T-helper 1 cell treated with Interleukin-12 subunit alpha and Interleukin-12 subunit beta and Interleukin-4 antibody, amounts not matched to agents 30 μg/mL and 1 μg/mL, for 36 hours (primary cell): Measurements from ENCODE around the gene AHCYL2.
"Not testable (repeated sequence)": the region's sequence is repeated elsewhere in the genome, so short reads cannot be mapped to it uniquely, and the experiment has no call there.

Experiments used
- H3K27ac Mint-ChIP-seq: one replicate; pipeline ENCODE4 v1.8.0; 2021; ENCODE audit warnings: mild to moderate bottlenecking, mixed read lengths
- H3K27me3 Mint-ChIP-seq: one replicate; pipeline ENCODE4 v1.8.0; 2021; ENCODE audit warnings: low read depth, mixed read lengths
- H3K36me3 Mint-ChIP-seq: one replicate; pipeline ENCODE4 v1.8.0; 2021; ENCODE audit warnings: low read depth, mixed read lengths
- H3K4me1 Mint-ChIP-seq: one replicate; pipeline ENCODE4 v1.8.0; 2021; ENCODE audit warnings: low read depth, mixed read lengths
- H3K4me3 Mint-ChIP-seq: one replicate; pipeline ENCODE4 v1.8.0; 2021; ENCODE audit warnings: mild to moderate bottlenecking, moderate library complexity, mixed read lengths
- H3K9me3 Mint-ChIP-seq: one replicate; pipeline ENCODE4 v1.8.0; 2021; ENCODE audit warnings: mixed read lengths

Gene AHCYL2

DNA sequence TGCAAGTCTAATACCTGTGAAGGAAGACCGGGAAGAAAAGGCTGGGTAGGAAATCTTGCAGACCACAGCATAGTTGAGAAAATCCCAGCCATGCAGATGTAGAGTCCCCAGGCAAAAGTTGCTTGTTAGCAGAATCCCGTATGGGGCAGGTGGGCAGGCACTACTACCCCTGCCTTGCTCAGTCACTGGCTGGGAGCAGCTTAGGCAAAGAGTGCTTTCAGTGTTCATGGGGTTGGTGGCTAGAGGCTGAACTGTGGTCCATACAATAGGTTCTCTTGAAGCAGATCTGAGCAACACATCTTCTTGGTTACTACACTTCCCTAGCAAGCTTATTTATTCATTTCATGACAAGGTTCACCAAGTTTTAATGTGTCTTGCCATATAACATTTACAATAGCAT, 92.6 kb downstream of the AHCYL2 start:
- Mint-ChIP-seq H3K36me3 (no peaks in the 10 kb centered on the region), H3K9me3 (no peaks in the 10 kb centered on the region), H3K4me1 (no peaks in the 10 kb centered on the region), H3K4me3 (no peak overlapping the region), H3K27ac (no peak overlapping the region), H3K27me3 (no peaks in the 10 kb centered on the region)

- Mint-ChIP-seq H3K4me1 (no peaks in the 10 kb centered on the region), H3K9me3 (peaks cover 19% of the 10 kb centered on the region), H3K36me3 (peaks cover 5% of the 10 kb centered on the region), H3K27me3 (peaks cover 3% of the 10 kb centered on the region), H3K4me3 (no peak overlapping the region), H3K27ac (no peak overlapping the region)
These were observed 102.2 kb downstream of the AHCYL2 start for GRCh38 chr7:129327076-129327475.

DNA sequence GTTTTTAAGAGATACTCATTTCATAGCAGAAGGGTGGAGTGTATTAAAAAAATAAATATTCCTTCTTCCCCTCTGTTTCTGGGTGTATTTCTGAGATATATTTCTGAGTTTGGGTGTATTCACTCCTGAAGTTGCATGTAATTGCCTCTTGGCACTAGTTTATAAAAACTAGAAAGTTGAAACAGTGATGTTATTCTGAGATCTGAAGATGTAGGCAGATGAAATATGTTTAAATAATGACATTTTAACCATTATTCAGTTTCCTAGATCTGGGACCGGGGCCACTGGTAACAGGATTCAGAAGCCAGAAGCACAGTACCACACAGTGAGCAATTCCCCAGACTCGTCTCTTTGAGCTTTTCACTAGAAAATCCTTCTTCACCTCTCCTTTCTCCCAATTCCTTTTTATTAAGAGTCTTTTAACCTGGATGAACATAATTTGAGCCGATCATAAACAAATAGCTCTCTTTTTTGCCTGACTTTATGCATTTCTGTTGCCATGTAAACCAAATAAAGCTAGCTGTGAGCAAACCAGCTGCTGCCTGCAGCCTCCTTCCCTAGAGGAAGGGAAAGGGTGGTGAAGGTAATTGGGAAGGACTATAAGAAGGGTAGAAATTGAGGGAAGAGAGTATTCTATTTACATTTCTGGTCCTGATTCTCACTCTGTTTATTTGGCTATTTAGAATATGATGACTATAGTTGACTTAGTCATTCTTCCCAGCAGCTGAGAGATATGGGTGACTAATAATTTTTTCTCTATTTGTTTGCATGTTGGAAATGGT, 107.6 kb downstream of the AHCYL2 start:
- Mint-ChIP-seq H3K9me3 (no peaks in the 10 kb centered on the region), H3K36me3 (no peaks in the 10 kb centered on the region), H3K4me1 (no peaks in the 10 kb centered on the region), H3K27ac (no peak overlapping the region), H3K4me3 (no peak overlapping the region), H3K27me3 (no peaks in the 10 kb centered on the region)

DNA sequence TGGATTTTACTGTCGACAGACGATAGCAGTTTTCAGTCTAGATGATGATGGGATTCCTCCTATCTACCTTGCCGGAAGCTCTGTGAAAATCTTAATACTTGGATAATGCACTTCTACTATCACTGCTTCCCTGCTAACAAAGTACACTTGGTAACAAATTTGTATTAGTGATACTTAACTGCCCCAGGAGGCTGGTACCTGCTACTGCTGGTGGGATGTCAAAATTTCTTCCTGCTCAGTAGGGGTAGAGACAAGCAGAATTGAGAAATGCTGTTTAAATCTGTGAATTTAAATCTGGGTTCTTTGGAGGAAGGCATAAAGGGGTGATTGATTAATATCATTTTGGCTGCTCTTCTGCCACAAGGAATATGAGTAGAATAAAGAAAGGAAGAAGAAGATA, 109.6 kb downstream of the AHCYL2 start:
- Mint-ChIP-seq H3K4me3 (no peak overlapping the region), H3K9me3 (no peaks in the 10 kb centered on the region), H3K4me1 (no peaks in the 10 kb centered on the region), H3K27ac (no peak overlapping the region), H3K27me3 (no peaks in the 10 kb centered on the region), H3K36me3 (no peaks in the 10 kb centered on the region)

- no peak overlapping the region for H3K27ac Mint-ChIP-seq
- H3K27me3 Mint-ChIP-seq, result no peaks in the 10 kb centered on the region
These were observed 113.6 kb downstream of the AHCYL2 start for GRCh38 chr7:129338450-129338849.

DNA sequence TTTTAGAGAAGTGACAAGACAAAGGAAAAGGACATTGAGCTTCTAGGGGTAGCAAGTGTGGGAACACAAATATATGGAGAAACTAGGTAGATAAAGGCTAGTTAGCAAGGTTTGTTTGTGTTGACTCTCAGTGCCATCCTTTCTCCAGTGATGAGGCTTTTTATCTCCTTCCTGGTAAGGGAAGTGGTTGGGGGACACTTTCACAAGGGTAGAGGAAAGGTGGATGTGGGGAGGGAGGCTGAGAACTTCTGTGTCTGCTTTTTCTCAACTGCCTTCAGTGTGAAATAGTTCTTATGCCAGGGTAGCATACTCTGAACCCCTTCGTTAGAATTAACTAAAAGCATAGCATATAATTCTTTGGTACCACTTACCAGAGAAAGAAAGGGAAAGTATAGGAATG, 116.4 kb downstream of the AHCYL2 start:
- Mint-ChIP-seq H3K36me3 (peaks cover 3% of the 10 kb centered on the region), H3K9me3 (no peaks in the 10 kb centered on the region), H3K4me3 (no peak overlapping the region), H3K27me3 (no peaks in the 10 kb centered on the region), H3K27ac (no peak overlapping the region), H3K4me1 (peaks cover 34% of the 10 kb centered on the region)

More at GRCh38 chr7:129338450-129338849, 113.6 kb downstream of the AHCYL2 start:
- Mint-ChIP-seq H3K9me3 (no peaks in the 10 kb centered on the region), H3K36me3 (no peaks in the 10 kb centered on the region), H3K4me1 (peaks cover 15% of the 10 kb centered on the region), H3K4me3 (no peak overlapping the region)

GRCh38 chr7:129341816-129342806, 117.3 kb downstream of the AHCYL2 start:
- Mint-ChIP-seq H3K4me3 (no peak overlapping the region), H3K9me3 (no peaks in the 10 kb centered on the region), H3K4me1 (peaks cover 34% of the 10 kb centered on the region), H3K36me3 (peaks cover 3% of the 10 kb centered on the region), H3K27ac (no peak overlapping the region), H3K27me3 (no peaks in the 10 kb centered on the region)

- Mint-ChIP-seq H3K9me3 (no peaks in the 10 kb centered on the region), H3K4me3 (no peak overlapping the region), H3K4me1 (peaks cover 34% of the 10 kb centered on the region), H3K36me3 (peaks cover 3% of the 10 kb centered on the region), H3K27ac (no peak overlapping the region), H3K27me3 (no peaks in the 10 kb centered on the region)
These were observed 118.4 kb downstream of the AHCYL2 start for GRCh38 chr7:129343099-129343700.

- peaks cover 27% of the 10 kb centered on the region for H3K4me1 Mint-ChIP-seq
- H3K27ac Mint-ChIP-seq, result no peak overlapping the region
- H3K9me3 Mint-ChIP-seq, result no peaks in the 10 kb centered on the region
- peaks cover 3% of the 10 kb centered on the region for H3K36me3 Mint-ChIP-seq
- H3K27me3 Mint-ChIP-seq, result no peaks in the 10 kb centered on the region
- no peak overlapping the region for H3K4me3 Mint-ChIP-seq
These were observed 122.5 kb downstream of the AHCYL2 start for GRCh38 chr7:129347330-129347729.

DNA sequence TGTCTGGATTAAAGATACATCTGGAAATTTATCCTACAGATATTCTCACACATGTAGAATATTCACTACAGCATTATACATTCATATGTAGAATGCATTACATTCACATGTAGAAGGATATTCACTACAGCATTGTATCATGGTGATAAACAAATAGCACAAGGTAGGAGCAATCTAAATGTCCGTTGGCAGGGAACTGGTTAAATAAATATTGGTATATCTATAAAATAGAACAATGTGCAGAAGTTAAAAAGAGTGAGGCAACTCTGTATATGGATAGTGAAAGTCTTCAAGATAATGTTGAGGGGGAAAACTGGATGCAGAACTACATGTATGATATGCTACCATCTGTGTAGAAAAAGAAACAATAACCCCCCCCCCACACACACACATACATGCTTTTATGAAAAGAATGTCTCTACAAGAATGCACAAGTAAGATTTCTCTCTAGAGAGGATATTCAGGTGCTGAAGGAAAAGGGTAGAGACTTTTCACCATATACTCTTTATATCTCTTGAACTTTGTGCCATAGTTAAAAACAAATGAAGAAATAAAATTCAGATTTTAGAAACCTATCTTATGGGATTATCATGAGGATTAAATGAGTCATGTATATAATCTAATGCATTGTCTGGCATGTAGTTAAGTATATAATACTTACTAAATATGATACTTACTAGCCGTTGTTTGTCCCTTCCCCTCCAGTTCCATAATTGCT, 123.4 kb downstream of the AHCYL2 start:
- no peak overlapping the region for H3K27ac Mint-ChIP-seq
- no peak overlapping the region for H3K4me3 Mint-ChIP-seq
- H3K36me3 Mint-ChIP-seq, result peaks cover 3% of the 10 kb centered on the region
- peaks cover 25% of the 10 kb centered on the region for H3K4me1 Mint-ChIP-seq
- no peaks in the 10 kb centered on the region for H3K9me3 Mint-ChIP-seq
- no peaks in the 10 kb centered on the region for H3K27me3 Mint-ChIP-seq

GRCh38 chr7:129351320-129351719, 126.5 kb downstream of the AHCYL2 start:
- Mint-ChIP-seq H3K36me3 (no peaks in the 10 kb centered on the region), H3K27ac (no peak overlapping the region), H3K27me3 (no peaks in the 10 kb centered on the region), H3K9me3 (no peaks in the 10 kb centered on the region), H3K4me3 (no peak overlapping the region), H3K4me1 (peaks cover 3% of the 10 kb centered on the region)

- H3K27me3 Mint-ChIP-seq, H3K9me3 Mint-ChIP-seq, H3K4me1 Mint-ChIP-seq, H3K36me3 Mint-ChIP-seq, H3K4me3 Mint-ChIP-seq, H3K27ac Mint-ChIP-seq: not testable (repeated sequence)
These were observed 128.3 kb downstream of the AHCYL2 start for GRCh38 chr7:129353104-129353503.

- H3K27ac Mint-ChIP-seq, result no peak overlapping the region
These were observed 129.8 kb downstream of the AHCYL2 start for GRCh38 chr7:129354428-129355157.

More at GRCh38 chr7:129354428-129355157, 129.8 kb downstream of the AHCYL2 start:
- H3K27me3 Mint-ChIP-seq, result no peaks in the 10 kb centered on the region
- no peak overlapping the region for H3K4me3 Mint-ChIP-seq
- H3K9me3 Mint-ChIP-seq, result no peaks in the 10 kb centered on the region
- peaks cover 7% of the 10 kb centered on the region for H3K4me1 Mint-ChIP-seq
- H3K36me3 Mint-ChIP-seq, result no peaks in the 10 kb centered on the region
